ENCODE results near the gene EEF1G. TPM values are rescaled to one million over a fixed set of nuclear protein-coding genes. Genes with fewer than 3 reads are reported as not detected.

Gene EEF1G
- total RNA-seq, 1 donor from 2014 or later: 1,931 TPM

- H3K4me3 Mint-ChIP-seq (ENCODE audit: low read depth): no peak overlapping the region
- no peak for TF ChIP-seq CTCF (IDR thresholded peaks at IDR 0.05; ENCODE audit: unreplicated experiment)
- no peaks in the 10 kb centered on the region for H3K9me3 Mint-ChIP-seq (ENCODE audit: low read depth)
- no peak for DNase-seq (ENCODE audit: low spot score, unreplicated experiment)
- H3K27me3 Mint-ChIP-seq: no peaks in the 10 kb centered on the region
- H3K36me3 Mint-ChIP-seq (ENCODE audit: insufficient read depth): peaks cover 7% of the 10 kb centered on the region
- H3K27ac Mint-ChIP-seq: peak overlapping the region; percentile 30
- peaks cover 9% of the 10 kb centered on the region for H3K4me1 Mint-ChIP-seq (ENCODE audit: low read depth)
Observed at GRCh38 chr11:62536301-62536957, 37.3 kb downstream of the EEF1G start.

GRCh38 chr11:62535802-62536201, 37.9 kb downstream of the EEF1G start:
- peaks cover 7% of the 10 kb centered on the region for H3K4me1 Mint-ChIP-seq (ENCODE audit: low read depth)
- TF ChIP-seq CTCF (IDR thresholded peaks at IDR 0.05; ENCODE audit: unreplicated experiment): no peak
- no peak overlapping the region for H3K4me3 Mint-ChIP-seq (ENCODE audit: low read depth)
- H3K27me3 Mint-ChIP-seq: no peaks in the 10 kb centered on the region
- no peaks in the 10 kb centered on the region for H3K9me3 Mint-ChIP-seq (ENCODE audit: low read depth)
- H3K27ac Mint-ChIP-seq: no peak overlapping the region
- DNase-seq (ENCODE audit: low spot score, unreplicated experiment): no peak
- H3K36me3 Mint-ChIP-seq (ENCODE audit: insufficient read depth): peaks cover 7% of the 10 kb centered on the region

- Mint-ChIP-seq H3K27me3 (no peaks in the 10 kb centered on the region), H3K9me3 (ENCODE audit: low read depth) (no peaks in the 10 kb centered on the region), H3K36me3 (ENCODE audit: insufficient read depth) (peaks cover 7% of the 10 kb centered on the region), H3K4me1 (ENCODE audit: low read depth) (peaks cover 7% of the 10 kb centered on the region), H3K27ac (no peak overlapping the region), H3K4me3 (ENCODE audit: low read depth) (no peak overlapping the region)
- TF ChIP-seq CTCF (IDR thresholded peaks at IDR 0.05; ENCODE audit: unreplicated experiment): no peak
- no peak for DNase-seq (ENCODE audit: low spot score, unreplicated experiment)
Observed at GRCh38 chr11:62534779-62535545, 38.7 kb downstream of the EEF1G start.

- DNase-seq (ENCODE audit: low spot score, unreplicated experiment): no peak
- Mint-ChIP-seq H3K4me1 (ENCODE audit: low read depth) (peaks cover 3% of the 10 kb centered on the region), H3K27me3 (no peaks in the 10 kb centered on the region), H3K27ac (no peak overlapping the region), H3K4me3 (ENCODE audit: low read depth) (no peak overlapping the region), H3K9me3 (ENCODE audit: low read depth) (no peaks in the 10 kb centered on the region), H3K36me3 (ENCODE audit: insufficient read depth) (peaks cover 7% of the 10 kb centered on the region)
- no peak for TF ChIP-seq CTCF (IDR thresholded peaks at IDR 0.05; ENCODE audit: unreplicated experiment)
Observed at GRCh38 chr11:62532096-62532495, 41.6 kb downstream of the EEF1G start.

- Mint-ChIP-seq H3K4me1 (ENCODE audit: low read depth) (peaks cover 3% of the 10 kb centered on the region), H3K9me3 (ENCODE audit: low read depth) (peaks cover under 1% of the 10 kb centered on the region), H3K36me3 (ENCODE audit: insufficient read depth) (peaks cover 4% of the 10 kb centered on the region), H3K4me3 (ENCODE audit: low read depth) (no peak overlapping the region), H3K27ac (no peak overlapping the region), H3K27me3 (peaks cover 4% of the 10 kb centered on the region)
- TF ChIP-seq CTCF (IDR thresholded peaks at IDR 0.05; ENCODE audit: unreplicated experiment): no peak
- DNase-seq (ENCODE audit: low spot score, unreplicated experiment): no peak
Observed at GRCh38 chr11:62516736-62517371, 56.8 kb downstream of the EEF1G start.
